PC-9 (cell line): ENCODE results near the gene MPPED2.

ENCODE experiments used
- CTCF ChIP-seq: fragments of 200-600 bp; sonication (generic); conservative IDR thresholded peaks from 2 replicates; pipeline ENCODE4 v1.6.1; 2017; ENCODE audit warnings: mixed run types, antibody characterized with exemption, mild to moderate bottlenecking, moderate library complexity
- EZH2 ChIP-seq: fragments of 200-600 bp; sonication (generic); IDR thresholded peaks from 2 replicates; pipeline ENCODE4 v1.8.0; 2017; ENCODE audit warnings: antibody characterized with exemption, low read depth

GRCh38 chr11:30526558-30526957 is 59.6 kb downstream of the MPPED2 start:
- TF ChIP-seq CTCF (no peak), EZH2 (no peak)
